ENCODE results near the gene CGREF1. TPM values are rescaled to one million over a fixed set of nuclear protein-coding genes. Genes with fewer than 3 reads are reported as not detected.

The CGREF1 gene
- total RNA-seq, 1 experiment from 2014 or later: 2.1 TPM

GRCh38 chr2:27054721-27055120 is 64.2 kb downstream of the CGREF1 start:
- Histone ChIP-seq H3K4me1 (ENCODE audit: insufficient read depth, low read length) (0 out of 2 replicates have a peak, but pooled peaks cover 4% of the 10 kb centered on the region), H2BK15ac (ENCODE audit: low read depth, low read length) (no peak overlapping the region), H3K9ac (ENCODE audit: extremely low read depth, insufficient read length, low read length) (no peak overlapping the region), H2BK12ac (ENCODE audit: insufficient read length, low read depth, low read length) (no peak overlapping the region), H4K5ac (ENCODE audit: insufficient read length, low read depth, low read length) (no peak overlapping the region), H2BK120ac (ENCODE audit: low read depth, low read length, poor library complexity, severe bottlenecking) (no peak overlapping the region), H3K4me2 (ENCODE audit: insufficient read depth, insufficient read length, low read length) (no peak overlapping the region), H3K56ac (ENCODE audit: insufficient read length, low read depth, low read length) (no peak overlapping the region), H3K23me2 (ENCODE audit: insufficient read length, low read depth, low read length, poor library complexity, severe bottlenecking) (peaks cover 6% of the 10 kb centered on the region), H3K18ac (ENCODE audit: insufficient read length, low read depth, low read length) (no peak overlapping the region), H3K23ac (ENCODE audit: insufficient read length, low read depth, low read length) (no peak overlapping the region), H3K79me1 (ENCODE audit: insufficient read depth, low read depth, low read length, poor library complexity, severe bottlenecking) (no peaks in the 10 kb centered on the region), H3K14ac (ENCODE audit: insufficient read depth, low read length) (no peak overlapping the region), H3T11ph (ENCODE audit: low read length) (no peak overlapping the region), H2BK20ac (ENCODE audit: low read depth, low read length, poor library complexity, severe bottlenecking) (no peak overlapping the region), H3K9me3 (ENCODE audit: control insufficient read depth, low read depth, low read length) (no peaks in the 10 kb centered on the region), H4K20me1 (ENCODE audit: control insufficient read depth, insufficient read depth, insufficient read length) (no peaks in the 10 kb centered on the region), H4K8ac (replicated peaks; ENCODE audit: insufficient read length, low read depth, low read length) (no peak overlapping the region), H3K4ac (ENCODE audit: low read depth, low read length) (no peak overlapping the region), H3K27ac (ENCODE audit: insufficient read length, low read depth, low read length) (no peak overlapping the region), H2AK5ac (ENCODE audit: insufficient read length, low read length) (no peak overlapping the region), H3K79me2 (ENCODE audit: insufficient read depth, low read length) (no peaks in the 10 kb centered on the region), H2BK5ac (ENCODE audit: insufficient read length, low read length) (no peak overlapping the region), H4K91ac (ENCODE audit: insufficient read length, low read depth, low read length) (no peak overlapping the region), H3K27me3 (ENCODE audit: insufficient read depth, low read length) (no peaks in the 10 kb centered on the region), H2AFZ (ENCODE audit: low read length) (no peak overlapping the region)
- no CpG with 5 or more reads among the region's 11 CpGs for WGBS (ENCODE audit: extremely low coverage, insufficient read length, low lambda C conversion rate)
- TF ChIP-seq CTCF (conservative IDR thresholded peaks at IDR 0.05): no peak
- Mint-ChIP-seq H3K4me3 (no peak overlapping the region), H3K27me3 (ENCODE audit: low read depth) (peaks cover 6% of the 10 kb centered on the region), H3K9me3 (peaks cover 6 to 7% of the 10 kb centered on the region in 2 experiments; a peak in 4 of 5 replicates), H3K4me1 (peaks cover 4 to 8% of the 10 kb centered on the region in 2 experiments), H3K27ac (no peak overlapping the region; a peak in 1 of 7 replicates), H3K36me3 (ENCODE audit: insufficient read depth in 1 of 3, low read depth in 3 of 3) (peaks cover 23 to 58% (median 45%) of the 10 kb centered on the region in 3 experiments)
- no peak for DNase-seq

All from H9 (cell line).